Measurements from ENCODE around the gene HDAC4.

GRCh38 chr2:239079671-239080294, 321.0 kb downstream of the HDAC4 start:
- TF ChIP-seq FOXP4 (CRISPR knock-in tag; IDR thresholded peaks at IDR 0.05) = no peak
- TF ChIP-seq CTCF (IDR thresholded peaks at IDR 0.05) = no peak
- TF ChIP-seq TP53 (CRISPR knock-in tag; IDR thresholded peaks at IDR 0.05) = no peak
- TF ChIP-seq ATF3 (CRISPR knock-in tag; conservative IDR thresholded peaks at IDR 0.05) = no peak
- no peak for TF ChIP-seq USF1 (CRISPR knock-in tag; IDR thresholded peaks at IDR 0.05)

All from WTC11 (cell line).